GM10266 (cell line): ENCODE measurements around the gene SPI1.

Experiments used
- DNase-seq: peaks from one replicate; pipeline ENCODE4 v3.0.0; 2012; ENCODE audit errors: extremely low spot score
- CTCF ChIP-seq: IDR thresholded peaks from 2 replicates; pipeline ENCODE4 v1.5.1; 2012; ENCODE audit warnings: mild to moderate bottlenecking, low read depth; ENCODE audit not compliant: control insufficient read depth, insufficient read depth; ENCODE audit errors: missing control alignments

The SPI1 gene

GRCh38 chr11:47342036-47342803 is 36.1 kb downstream of the SPI1 start:
- no peak for DNase-seq
- no peak for TF ChIP-seq CTCF

- DNase-seq = no peak
- no peak for TF ChIP-seq CTCF
Measured at GRCh38 chr11:47340980-47341775, 37.2 kb downstream of the SPI1 start.

- DNase-seq = no peak
- TF ChIP-seq CTCF = no peak
Measured at GRCh38 chr11:47340010-47340409, 38.3 kb downstream of the SPI1 start.

GRCh38 chr11:47338396-47339241 is 39.7 kb downstream of the SPI1 start:
- TF ChIP-seq CTCF = no peak
- DNase-seq = no peak

GRCh38 chr11:47337229-47337924 is 41.0 kb downstream of the SPI1 start:
- DNase-seq = no peak
- no peak for TF ChIP-seq CTCF

- DNase-seq = no peak
- no peak for TF ChIP-seq CTCF
Measured at GRCh38 chr11:47336595-47336994, 41.8 kb downstream of the SPI1 start.
